Peyer's patch (tissue), 4 donors: Measurements from ENCODE around the gene CTU2.

Experiments used
- POLR2A ChIP-seq, 2 donors: fragments of 450-650 bp; IDR thresholded peaks; one replicate each; pipeline ENCODE4 v1.5.1; 2017; ENCODE audit warnings: antibody characterized with exemption in 2 of 2, mild to moderate bottlenecking in 2 of 2, moderate library complexity in 2 of 2
- TF ChIP-seq, protein P1 (sequence below), 6 experiments: fragments of 450-650 bp in 4 of 6; fragments of 200-600 bp in 2 of 6; sonication (generic) in 1 of 6; IDR thresholded peaks; one replicate each; pipeline ENCODE4 v1.5.1; 2017 to 2019; ENCODE audit warnings: antibody characterized with exemption in 6 of 6, mild to moderate bottlenecking in 3 of 6, moderate library complexity in 1 of 6

DNA sequence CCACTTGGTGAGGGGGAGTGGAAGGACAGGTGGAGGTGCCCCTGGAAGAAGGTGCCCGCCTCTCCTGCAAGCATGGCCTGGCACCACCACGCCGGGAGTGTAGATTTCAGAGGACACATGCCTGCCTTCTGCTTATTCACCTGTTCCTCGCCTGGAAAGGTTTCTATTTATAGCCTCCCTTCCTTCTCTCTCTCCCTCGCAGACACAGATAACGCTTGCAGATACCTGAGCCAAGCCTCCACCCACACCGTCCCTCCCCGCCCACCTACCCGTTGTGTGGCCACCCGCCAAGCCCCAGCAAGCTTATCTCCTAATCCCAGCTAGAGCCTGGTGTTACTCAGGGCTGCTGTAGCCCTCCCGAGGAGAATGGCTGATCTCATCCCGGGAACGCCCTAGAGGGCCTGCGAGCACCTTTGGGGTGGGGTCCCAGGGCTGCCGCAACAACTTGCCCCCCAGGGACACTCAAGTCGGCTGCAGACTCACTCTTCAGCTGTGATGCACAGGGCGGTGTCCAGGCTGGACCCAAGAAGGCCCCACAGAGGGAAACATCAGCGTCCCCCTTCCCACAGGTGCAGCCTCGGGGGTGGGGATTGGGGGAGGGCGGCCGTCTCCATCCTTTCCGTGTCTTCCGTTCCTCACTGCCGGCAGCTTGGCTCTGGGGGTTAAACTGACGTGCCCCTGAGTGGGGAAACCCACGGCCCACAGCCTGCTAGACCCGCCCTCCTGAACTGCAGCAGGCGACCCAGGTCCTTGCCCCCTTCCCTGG lies 18.1 kb upstream of the CTU2 start:
- TF ChIP-seq, protein P1, sequence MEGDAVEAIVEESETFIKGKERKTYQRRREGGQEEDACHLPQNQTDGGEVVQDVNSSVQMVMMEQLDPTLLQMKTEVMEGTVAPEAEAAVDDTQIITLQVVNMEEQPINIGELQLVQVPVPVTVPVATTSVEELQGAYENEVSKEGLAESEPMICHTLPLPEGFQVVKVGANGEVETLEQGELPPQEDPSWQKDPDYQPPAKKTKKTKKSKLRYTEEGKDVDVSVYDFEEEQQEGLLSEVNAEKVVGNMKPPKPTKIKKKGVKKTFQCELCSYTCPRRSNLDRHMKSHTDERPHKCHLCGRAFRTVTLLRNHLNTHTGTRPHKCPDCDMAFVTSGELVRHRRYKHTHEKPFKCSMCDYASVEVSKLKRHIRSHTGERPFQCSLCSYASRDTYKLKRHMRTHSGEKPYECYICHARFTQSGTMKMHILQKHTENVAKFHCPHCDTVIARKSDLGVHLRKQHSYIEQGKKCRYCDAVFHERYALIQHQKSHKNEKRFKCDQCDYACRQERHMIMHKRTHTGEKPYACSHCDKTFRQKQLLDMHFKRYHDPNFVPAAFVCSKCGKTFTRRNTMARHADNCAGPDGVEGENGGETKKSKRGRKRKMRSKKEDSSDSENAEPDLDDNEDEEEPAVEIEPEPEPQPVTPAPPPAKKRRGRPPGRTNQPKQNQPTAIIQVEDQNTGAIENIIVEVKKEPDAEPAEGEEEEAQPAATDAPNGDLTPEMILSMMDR (IDR thresholded peaks at IDR 0.05) = no peak
- no peak for TF ChIP-seq POLR2A (IDR thresholded peaks at IDR 0.05)
